Adipocyte (in vitro differentiated cells): ENCODE results near the gene EHD3.

Source experiments
- DNase-seq: peaks from one replicate; pipeline ENCODE4 v3.0.0-alpha.2; 2015; ENCODE audit warnings: low read depth
- H3K27me3 ChIP-seq: replicated peaks from 2 replicates; pipeline ENCODE4 v1.7.0; 2013; ENCODE audit warnings: mild to moderate bottlenecking, low read length, moderate library complexity; ENCODE audit not compliant: control insufficient read depth, insufficient read depth
- H3K36me3 ChIP-seq: 2 replicates; pipeline ENCODE4 v1.7.0; 2013; ENCODE audit warnings: low read length, mild to moderate bottlenecking, moderate library complexity; ENCODE audit not compliant: control insufficient read depth, insufficient read depth, severe bottlenecking
- H3K4me1 ChIP-seq: 2 replicates; pipeline ENCODE4 v1.7.0; 2013; ENCODE audit warnings: mild to moderate bottlenecking, low read length, moderate library complexity; ENCODE audit not compliant: control insufficient read depth, insufficient read depth
- H3K4me3 ChIP-seq: 2 replicates; pipeline ENCODE4 v1.7.0; 2013; ENCODE audit warnings: mild to moderate bottlenecking, low read length, moderate library complexity
- H3K9ac ChIP-seq: 2 replicates; pipeline ENCODE4 v1.7.0; 2013; ENCODE audit warnings: mild to moderate bottlenecking, low read length, moderate library complexity
- H3K9me3 ChIP-seq: 2 replicates; pipeline ENCODE4 v1.7.0; 2013; ENCODE audit warnings: mild to moderate bottlenecking, low read length, moderate library complexity; ENCODE audit not compliant: control insufficient read depth

The EHD3 gene

GRCh38 chr2:31233741-31234682, at the start of gene EHD3:
EHD3 (plus strand) TSS chr2:31234152; CDS start chr2:31234622, 470 bp downstream.
- Histone ChIP-seq H3K9ac (peak within 1 kb of the TSS; percentile 75), H3K4me3 (peak within 1 kb of the TSS; percentile 84), H3K4me1 (no peaks in the 10 kb centered on the region), H3K9me3 (no peaks in the 10 kb centered on the region), H3K27me3 (peaks cover 3% of the 10 kb centered on the region), H3K36me3 (no peaks in the 10 kb centered on the region)
- DNase-seq = peak; percentile 96

- H3K9ac ChIP-seq = no peak overlapping the region
- H3K36me3 ChIP-seq = no peaks in the 10 kb centered on the region
- H3K9me3 ChIP-seq = no peaks in the 10 kb centered on the region
- no peak for DNase-seq
- no peaks in the 10 kb centered on the region for H3K4me1 ChIP-seq
- H3K27me3 ChIP-seq = peaks cover 14% of the 10 kb centered on the region
- no peak overlapping the region for H3K4me3 ChIP-seq
Observed at GRCh38 chr2:31187166-31187565, 46.8 kb upstream of the EHD3 start.

DNA sequence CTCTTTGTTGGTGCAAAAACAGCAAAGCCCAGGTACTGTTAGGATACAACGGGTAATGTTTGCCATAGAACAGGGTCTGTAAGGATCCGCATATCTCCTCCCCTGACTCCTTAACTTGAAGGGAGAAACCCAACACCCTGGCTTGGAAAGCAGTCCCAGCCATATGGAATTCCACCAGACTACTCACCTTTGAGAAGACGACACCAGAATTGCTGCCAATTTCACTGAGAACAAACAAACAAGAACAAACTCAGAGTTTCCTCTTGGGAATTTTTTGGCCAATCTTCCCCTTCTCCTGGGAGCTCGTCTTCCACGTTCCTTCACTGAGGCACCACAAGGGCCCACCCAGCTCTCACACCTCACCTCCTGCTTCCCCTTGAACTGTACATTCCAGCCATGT, 45.8 kb upstream of the EHD3 start:
- Histone ChIP-seq H3K27me3 (peaks cover 14% of the 10 kb centered on the region), H3K4me1 (no peaks in the 10 kb centered on the region), H3K4me3 (no peak overlapping the region), H3K9me3 (no peaks in the 10 kb centered on the region), H3K36me3 (no peaks in the 10 kb centered on the region), H3K9ac (no peak overlapping the region)
- DNase-seq = no peak

DNA sequence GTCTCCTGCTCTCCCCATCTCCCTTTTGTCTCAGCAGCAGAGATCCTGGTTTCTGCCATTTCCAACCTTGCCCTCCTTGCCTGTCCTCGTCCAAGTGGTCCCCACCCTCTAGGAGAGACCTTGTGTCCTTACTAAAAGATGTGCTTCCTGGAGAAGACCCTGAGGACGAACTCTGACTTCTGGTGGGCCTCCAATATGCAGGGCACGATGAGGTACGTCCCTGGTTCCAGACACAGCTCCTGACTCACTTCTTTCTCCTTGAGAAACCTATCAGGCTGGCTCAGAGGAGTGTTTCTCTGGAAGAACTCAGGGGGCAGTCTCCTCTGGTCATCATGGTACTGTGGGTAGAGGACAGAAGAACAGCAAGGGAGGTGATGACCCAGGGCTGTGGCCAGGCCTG, 44.8 kb upstream of the EHD3 start:
- H3K9ac ChIP-seq = no peak overlapping the region
- H3K9me3 ChIP-seq = no peaks in the 10 kb centered on the region
- no peaks in the 10 kb centered on the region for H3K4me1 ChIP-seq
- no peaks in the 10 kb centered on the region for H3K36me3 ChIP-seq
- DNase-seq = no peak
- H3K4me3 ChIP-seq = no peak overlapping the region
- H3K27me3 ChIP-seq = peaks cover 14% of the 10 kb centered on the region

DNA sequence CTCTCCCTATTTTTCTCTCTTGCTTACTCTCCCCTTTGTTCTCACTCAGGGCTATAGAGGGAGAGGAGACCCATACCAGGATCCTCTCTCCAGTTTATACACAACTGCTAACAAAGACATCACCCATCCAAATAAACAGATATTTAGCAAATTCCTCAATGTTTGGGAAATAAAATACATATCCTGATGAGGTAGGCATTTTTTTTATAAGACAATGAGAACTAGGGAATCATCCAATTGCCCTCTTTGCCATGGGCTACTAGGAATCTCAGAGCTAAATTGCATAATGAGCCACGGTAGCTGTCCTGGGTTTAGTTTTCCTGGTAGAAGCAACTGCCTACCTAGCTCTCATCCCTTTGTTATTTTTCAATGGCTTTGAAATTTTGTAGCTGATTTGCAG, 43.8 kb upstream of the EHD3 start:
- Histone ChIP-seq H3K36me3 (no peaks in the 10 kb centered on the region), H3K4me1 (no peaks in the 10 kb centered on the region), H3K27me3 (peaks cover 13% of the 10 kb centered on the region), H3K9ac (no peak overlapping the region), H3K9me3 (no peaks in the 10 kb centered on the region), H3K4me3 (no peak overlapping the region)
- DNase-seq = no peak

DNA sequence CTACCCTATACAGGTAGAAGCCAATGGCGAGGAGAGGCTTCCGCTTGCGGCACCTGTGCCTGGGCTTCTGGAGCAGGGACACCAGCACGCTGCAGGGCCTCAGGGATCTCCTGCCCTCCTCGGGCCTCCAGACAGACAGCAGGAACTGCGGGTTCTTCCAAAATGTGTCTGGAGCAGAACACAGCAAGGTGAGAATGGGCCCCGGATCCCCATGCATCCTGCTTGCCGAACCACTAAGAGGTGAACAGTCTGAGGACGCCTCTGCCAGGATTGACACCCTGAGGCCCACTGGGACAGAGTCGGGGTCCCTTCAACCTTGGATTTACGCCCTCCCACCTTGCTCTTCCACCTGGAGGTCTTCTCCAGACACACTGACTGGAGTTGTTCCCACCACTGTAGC, 42.0 kb upstream of the EHD3 start:
- no peak for DNase-seq
- Histone ChIP-seq H3K4me3 (no peak overlapping the region), H3K9me3 (no peaks in the 10 kb centered on the region), H3K36me3 (no peaks in the 10 kb centered on the region), H3K9ac (no peak overlapping the region), H3K27me3 (peaks cover 11% of the 10 kb centered on the region), H3K4me1 (no peaks in the 10 kb centered on the region)

GRCh38 chr2:31192396-31192795, 41.6 kb upstream of the EHD3 start:
- Histone ChIP-seq H3K4me3 (no peak overlapping the region), H3K27me3 (peaks cover 11% of the 10 kb centered on the region), H3K9me3 (no peaks in the 10 kb centered on the region), H3K9ac (no peak overlapping the region), H3K4me1 (no peaks in the 10 kb centered on the region), H3K36me3 (no peaks in the 10 kb centered on the region)
- DNase-seq = no peak

- H3K9me3 ChIP-seq = no peaks in the 10 kb centered on the region
- DNase-seq = no peak
- H3K27me3 ChIP-seq = peaks cover 11% of the 10 kb centered on the region
Observed at GRCh38 chr2:31192851-31193392, 41.0 kb upstream of the EHD3 start.

DNA sequence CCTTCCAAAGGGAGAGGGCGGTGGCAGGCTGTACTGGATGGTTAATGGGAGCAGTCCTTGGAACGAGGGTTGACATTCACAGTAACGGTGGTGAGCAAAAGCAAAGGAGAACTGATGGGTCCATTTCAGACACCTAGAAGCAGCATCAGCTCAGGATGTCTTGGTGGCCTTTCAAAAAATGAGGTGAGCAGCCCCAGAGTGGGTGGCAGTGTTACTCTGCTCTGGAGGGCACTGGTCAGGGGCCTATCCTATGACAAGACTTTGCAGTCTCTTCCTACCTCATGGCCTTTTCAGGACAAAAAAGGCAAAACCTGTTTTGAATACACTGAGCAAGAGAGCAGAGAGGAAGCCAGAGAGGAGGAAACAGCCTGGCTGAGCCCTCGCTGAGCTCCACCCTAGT, 40.1 kb upstream of the EHD3 start:
- H3K4me1 ChIP-seq = no peaks in the 10 kb centered on the region
- H3K9ac ChIP-seq = no peak overlapping the region
- no peak overlapping the region for H3K4me3 ChIP-seq
- H3K36me3 ChIP-seq = no peaks in the 10 kb centered on the region
- H3K9me3 ChIP-seq = no peaks in the 10 kb centered on the region
- peaks cover 5% of the 10 kb centered on the region for H3K27me3 ChIP-seq
- DNase-seq = no peak

More at GRCh38 chr2:31192851-31193392, 41.0 kb upstream of the EHD3 start:
- no peaks in the 10 kb centered on the region for H3K4me1 ChIP-seq
- H3K4me3 ChIP-seq = no peak overlapping the region
- no peak overlapping the region for H3K9ac ChIP-seq
- H3K36me3 ChIP-seq = no peaks in the 10 kb centered on the region

DNA sequence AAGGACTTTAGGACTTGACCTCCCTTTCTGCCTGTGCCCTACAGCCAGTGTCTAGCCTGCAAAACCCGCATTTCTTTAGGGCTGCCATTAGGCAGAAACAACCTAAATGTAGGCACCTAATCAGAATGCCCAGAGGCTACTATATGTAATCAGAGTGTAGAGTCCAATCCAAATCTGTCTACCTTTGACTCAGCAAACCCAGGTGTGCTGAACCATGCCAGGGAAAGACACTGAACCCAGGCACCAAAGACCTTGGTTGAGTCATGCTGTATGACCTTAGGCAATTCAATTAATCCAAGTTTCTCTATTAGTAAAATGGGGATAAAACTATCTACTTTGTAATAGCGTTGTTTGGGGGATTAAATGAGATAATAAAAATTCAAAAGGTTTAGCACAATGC, 37.3 kb upstream of the EHD3 start:
- no peak overlapping the region for H3K9ac ChIP-seq

DNA sequence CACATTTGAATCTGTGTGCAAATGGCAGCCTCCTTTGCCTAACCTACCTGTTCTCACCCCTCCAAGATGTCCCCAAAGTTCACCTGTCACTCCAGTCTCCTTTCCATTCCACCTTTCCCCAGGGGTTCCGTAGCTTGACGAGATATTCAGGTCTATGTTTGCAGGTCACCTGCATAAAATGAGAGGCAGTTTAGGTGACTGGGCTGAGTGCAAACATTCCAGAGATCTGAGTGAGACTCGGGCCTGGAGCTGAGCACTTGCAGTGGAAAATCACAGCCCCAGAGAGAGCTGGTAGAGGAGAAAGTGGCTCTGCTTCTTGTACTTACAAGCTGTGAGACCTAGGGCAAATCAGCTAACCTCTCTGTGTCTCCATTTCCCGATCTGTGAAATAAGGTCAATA, 36.8 kb upstream of the EHD3 start:
- H3K9me3 ChIP-seq = no peaks in the 10 kb centered on the region
- no peaks in the 10 kb centered on the region for H3K36me3 ChIP-seq
- no peak overlapping the region for H3K4me3 ChIP-seq
- no peak for DNase-seq
- no peaks in the 10 kb centered on the region for H3K4me1 ChIP-seq
- H3K27me3 ChIP-seq = peaks cover 20% of the 10 kb centered on the region
- H3K9ac ChIP-seq = no peak overlapping the region

More for the DNA sequence above, 37.3 kb upstream of the EHD3 start:
- Histone ChIP-seq H3K4me3 (no peak overlapping the region), H3K27me3 (peaks cover 16% of the 10 kb centered on the region), H3K36me3 (no peaks in the 10 kb centered on the region), H3K4me1 (no peaks in the 10 kb centered on the region), H3K9me3 (no peaks in the 10 kb centered on the region)
- no peak for DNase-seq
